Endothelial cell of umbilical vein (primary cell): Measurements from ENCODE around the gene HOXB4.

Source experiments
- CTCF ChIP-seq, 2 donors: IDR thresholded peaks; 1 replicate in 1 of 2; 2 replicates in 1 of 2; pipeline ENCODE4 v1.5.1; 2011; ENCODE audit warnings: low read length in 2 of 2, mild to moderate bottlenecking in 2 of 2, moderate library complexity in 2 of 2, control low read depth in 1 of 2, inconsistent platforms in 1 of 2, low read depth in 1 of 2; ENCODE audit not compliant: insufficient read depth in 1 of 2; ENCODE audit errors: extremely low read depth in 1 of 2
- EZH2 ChIP-seq: IDR thresholded peaks from 2 replicates; pipeline ENCODE4 v1.6.1; 2012; ENCODE audit warnings: borderline replicate concordance, low read depth, mild to moderate bottlenecking, moderate library complexity, low read length, inconsistent platforms; ENCODE audit not compliant: severe bottlenecking
- FOS ChIP-seq: IDR thresholded peaks from 2 replicates; pipeline ENCODE4 v1.6.1; 2011; ENCODE audit warnings: mild to moderate bottlenecking, low read length, moderate library complexity, borderline replicate concordance; ENCODE audit not compliant: insufficient read depth
- GATA2 ChIP-seq: IDR thresholded peaks from 2 replicates; pipeline ENCODE4 v1.7.0; 2011; ENCODE audit warnings: low read depth, mild to moderate bottlenecking, moderate library complexity, mixed read lengths, low read length; ENCODE audit not compliant: insufficient read length, insufficient read depth
- JUN ChIP-seq: IDR thresholded peaks from 2 replicates; pipeline ENCODE4 v1.6.1; 2011; ENCODE audit warnings: borderline replicate concordance, low read depth; ENCODE audit not compliant: insufficient read length, insufficient read depth
- MAX ChIP-seq: IDR thresholded peaks from 2 replicates; pipeline ENCODE4 v1.6.1; 2011; ENCODE audit not compliant: insufficient read depth, insufficient read length
- MYC ChIP-seq: IDR thresholded peaks from one replicate; pipeline ENCODE4 v1.6.1; 2011; ENCODE audit warnings: mild to moderate bottlenecking, low read depth, low read length
- POLR2A ChIP-seq: IDR thresholded peaks from 2 replicates; pipeline ENCODE4 v1.6.1; 2012; ENCODE audit warnings: low read depth, mild to moderate bottlenecking, control low read depth, low read length
- POLR2AphosphoS5 ChIP-seq: IDR thresholded peaks from 2 replicates; pipeline ENCODE4 v1.6.1; 2012; ENCODE audit warnings: low read depth, mild to moderate bottlenecking, control low read depth, low read length, moderate library complexity; ENCODE audit not compliant: insufficient read depth

GRCh38 chr17:48559840-48560817 is 18.0 kb downstream of the HOXB4 start:
- no peak for TF ChIP-seq POLR2A
- no peak for TF ChIP-seq CTCF (IDR thresholded peaks at IDR 0.05; ENCODE audit: extremely low read depth in 1 of 2, insufficient read depth in 1 of 2, low read depth in 1 of 2, low read length in 2 of 2)
- no peak for TF ChIP-seq EZH2
- TF ChIP-seq MYC = no peak
- no peak for TF ChIP-seq MAX
- TF ChIP-seq POLR2AphosphoS5 = no peak
- TF ChIP-seq FOS = no peak
- TF ChIP-seq JUN = no peak
- no peak for TF ChIP-seq GATA2
